K562 (cell line): ENCODE results near the gene SLC8A1. TPM values are rescaled to one million over a fixed set of nuclear protein-coding genes. Genes with fewer than 3 reads are reported as not detected.

ENCODE experiments used
- ATAC-seq: fragments of 200-7000 bp; cut with Tn5 transposase; 3 replicates; pipeline ENCODE4 v1.9.1; 2020; ENCODE audit warnings: moderate library complexity
- BruUV-seq: library from RNA; stranded (reverse); fragments of 400-500 nt; replicated peaks from 2 replicates; lab custom pipeline; 2021; lab: Mats Ljungman, UMichigan
- CTCF ChIA-PET: fragments of 300-600 bp; formaldehyde crosslinking; extraction: SDS; loops from one replicate; lab custom pipeline; 2021; ENCODE audit warnings: low intra/inter-chr PET ratio; lab: Yijun Ruan, JAX
- POLR2A ChIA-PET: fragments of 300-600, 350-650 bp; sonication (Branson Sonifier 250); formaldehyde crosslinking; extraction: SDS; loops from one replicate; lab custom pipeline; 2021; ENCODE audit warnings: antibody characterized with exemption, inconsistent platforms; lab: Yijun Ruan, JAX
- DNase-seq, 4 experiments: peaks; one replicate each; pipeline versions ENCODE4 v3.0.0 to v3.0.0-alpha.2; 2011 to 2018; ENCODE audit warnings: low spot score in 3 of 4, mixed read lengths in 3 of 4; ENCODE audit errors: extremely low read depth in 1 of 4
- FAIRE-seq: peaks from 2 replicates; lab custom pipeline; 2011; peaks lifted over from hg19 to GRCh38; lab: Jason Lieb, UNC
- H2AFZ ChIP-seq: 2 replicates; pipeline ENCODE4 v1.6.0; 2011; ENCODE audit warnings: low read depth, low read length, control low read depth, inconsistent platforms
- H3K27ac ChIP-seq: fragments of 200-600 bp; 3 replicates; pipeline ENCODE4 v1.8.0; 2011; ENCODE audit warnings: low read depth, mild to moderate bottlenecking, control low read depth, inconsistent platforms, low read length, moderate library complexity, mixed read lengths; ENCODE audit errors: extremely low read depth
- H3K27me3 ChIP-seq, 2 experiments: fragments of 300-600 bp in 1 of 2; 2 replicates in 1 of 2; 3 replicates in 1 of 2; pipeline versions ENCODE4 v1.6.0 to v1.8.0; 2011; ENCODE audit warnings: inconsistent platforms in 2 of 2, low read length in 2 of 2, mild to moderate bottlenecking in 1 of 2, mixed read lengths in 1 of 2, moderate library complexity in 1 of 2; ENCODE audit not compliant: control insufficient read depth in 2 of 2, insufficient read depth in 2 of 2
- H3K36me3 ChIP-seq: fragments of 300-600 bp; 3 replicates; pipeline ENCODE4 v1.8.0; 2011; ENCODE audit warnings: mild to moderate bottlenecking, low read length, inconsistent platforms; ENCODE audit not compliant: control insufficient read depth, insufficient read depth
- H3K4me1 ChIP-seq, 2 experiments: fragments of 200-600 bp in 1 of 2; replicated peaks in 1 of 2; 2 replicates in 1 of 2; 3 replicates in 1 of 2; pipeline versions ENCODE4 v1.5.1 to v1.8.0; 2011; ENCODE audit warnings: inconsistent platforms in 2 of 2, low read length in 2 of 2, mild to moderate bottlenecking in 1 of 2, mixed read lengths in 1 of 2, moderate library complexity in 1 of 2; ENCODE audit not compliant: control insufficient read depth in 2 of 2, insufficient read depth in 2 of 2
- H3K4me2 ChIP-seq: 2 replicates; pipeline ENCODE4 v1.6.1; 2011; ENCODE audit warnings: low read length, control low read depth, inconsistent platforms, mixed read lengths; ENCODE audit not compliant: insufficient read depth
- H3K4me3 ChIP-seq: fragments of 200-600 bp; sonication (generic), shearing (Covaris generic); 2 replicates; pipeline ENCODE4 v1.5.1; 2016; ENCODE audit warnings: control low read depth, inconsistent platforms
- H3K79me2 ChIP-seq: fragments of 200-600 bp; 3 replicates; pipeline ENCODE4 v1.8.0; 2011; ENCODE audit warnings: low read length, inconsistent platforms; ENCODE audit not compliant: control insufficient read depth, insufficient read depth
- H3K9ac ChIP-seq, 2 experiments: 2 replicates each; pipeline versions ENCODE4 v1.6.0 to v1.6.1; 2011; ENCODE audit warnings: low read depth in 2 of 2, low read length in 2 of 2, control low read depth in 1 of 2, inconsistent platforms in 1 of 2, mild to moderate bottlenecking in 1 of 2, mixed read lengths in 1 of 2; ENCODE audit not compliant: insufficient read depth in 1 of 2
- H3K9me1 ChIP-seq: one replicate; pipeline ENCODE4 v1.6.0; 2011; ENCODE audit warnings: inconsistent platforms, mild to moderate bottlenecking, low read length, moderate library complexity; ENCODE audit not compliant: control insufficient read depth, insufficient read depth
- H3K9me3 ChIP-seq: replicated peaks from 2 replicates; pipeline ENCODE4 v1.5.1; 2011; ENCODE audit warnings: low read depth, low read length, inconsistent platforms; ENCODE audit not compliant: control insufficient read depth, insufficient read depth
- H4K20me1 ChIP-seq: replicated peaks from 2 replicates; pipeline ENCODE4 v1.6.1; 2011; ENCODE audit warnings: low read length, inconsistent platforms, mixed read lengths; ENCODE audit not compliant: control insufficient read depth, insufficient read depth
- FIP1L1 ChIP-seq: fragments of 200-400 bp; formaldehyde crosslinking; IDR thresholded peaks from 2 replicates; pipeline ENCODE4 v1.6.1; 2018; ENCODE audit warnings: mild to moderate bottlenecking, low read depth, low read length; ENCODE audit not compliant: poor library complexity, severe bottlenecking
- MYBL2 ChIP-seq, 2 experiments: fragments of 450-650 bp in 1 of 2; sonication (generic) in 1 of 2; formaldehyde crosslinking in 1 of 2; IDR thresholded peaks; 2 replicates each; pipeline versions ENCODE4 v1.6.1 to v1.8.1; 2017 to 2022; ENCODE audit warnings: borderline replicate concordance in 1 of 2, inconsistent platforms in 1 of 2, low read depth in 1 of 2, mild to moderate bottlenecking in 1 of 2, missing genetic modification reagents in 1 of 2, moderate library complexity in 1 of 2
- NR1H2 ChIP-seq: sonication (generic); formaldehyde crosslinking; IDR thresholded peaks from 2 replicates; pipeline ENCODE4 v1.4.0; 2020; ENCODE audit warnings: mild to moderate bottlenecking, missing genetic modification reagents
- PATZ1 ChIP-seq: fragments of 250-450 bp; sonication (Bioruptor Pico); IDR thresholded peaks from 2 replicates; pipeline ENCODE4 v1.5.0; 2020; ENCODE audit warnings: mild to moderate bottlenecking, borderline replicate concordance
- PKNOX1 ChIP-seq: fragments of 450-650 bp; IDR thresholded peaks from 2 replicates; pipeline ENCODE4 v1.6.1; 2016
- PTTG1 ChIP-seq: fragments of 450-650 bp; IDR thresholded peaks from 2 replicates; pipeline ENCODE4 v1.6.1; 2016; ENCODE audit warnings: low read depth, mild to moderate bottlenecking, missing genetic modification characterization, missing compliant biosample characterization
- RERE ChIP-seq: sonication (generic); formaldehyde crosslinking; IDR thresholded peaks from 2 replicates; pipeline ENCODE4 v1.8.0; 2023; ENCODE audit warnings: missing genetic modification reagents, mild to moderate bottlenecking, borderline replicate concordance
- ZMIZ1 ChIP-seq, 2 experiments: fragments of 150-350 bp in 1 of 2; IDR thresholded peaks; 2 replicates each; pipeline ENCODE4 v1.6.1; 2012 to 2016; ENCODE audit warnings: low read depth in 2 of 2, low read length in 2 of 2, mild to moderate bottlenecking in 1 of 2, moderate library complexity in 1 of 2
- WGBS: fragments of 100-300 bp; shearing (Covaris generic); methylation state at CpG from one replicate; pipeline ENCODE4 v1.1.6; 2016; ENCODE audit warnings: low coverage, mixed read lengths; ENCODE audit not compliant: insufficient coverage; ENCODE audit errors: missing lambda C conversion rate; 5-methylcytosine and 5-hydroxymethylcytosine counted together
- in situ Hi-C: fragments of 300-500 bp; cut with MboI; formaldehyde crosslinking; loops from 4 replicates; pipeline ENCODE4 v1.15.0; 2018; ENCODE audit warnings: inconsistent platforms, mixed read lengths
- intact Hi-C: fragments of 100-400 bp; cut with micrococcal nuclease; formaldehyde crosslinking; loops from 2 replicates; pipeline ENCODE4 v1.14.2; 2022
- polyA plus RNA-seq, 8 experiments: library from polyadenylated mRNA; depleted of rRNA in 4 of 8; stranded (reverse) in 5 of 8; unstranded in 3 of 8; fragments of >200 nt; fragmentation: Nextera tagmentation in 2 of 8; fragmentation: Illumina TruSeq in 1 of 8; extraction: Ambion mirVana in 2 of 8; extraction: Trizol in 1 of 8; gene quantifications; 2 replicates each; pipeline versions ENCODE4 v1.2.1 to v1.2.3, GENCODE V29; 2011 to 2014; ENCODE audit warnings: inconsistent platforms in 1 of 8, missing spikeins in 1 of 8
- total RNA-seq, 7 experiments: library from RNA; depleted of rRNA in 6 of 7; stranded (reverse); fragments of >200 nt in 6 of 7; fragmentation: Illumina TruSeq in 2 of 7; extraction: Trizol in 2 of 7; gene quantifications; 2 replicates each; pipeline versions ENCODE4 v1.2.1 to v1.2.3, GENCODE V29; 2011 to 2021; ENCODE audit warnings: low replicate concordance in 1 of 7

SLC8A1 gene
- total and polyA plus RNA-seq, 9 of the 15 experiments (the other 6 are each of a cell fraction or from before 2014, with no cell fraction given) = not detected

- POLR2A ChIA-PET = no interaction called here
- BruUV-seq = no TSS peak
- H3K27me3 ChIP-seq = no peaks in the 10 kb centered on the region
- H3K9me3 ChIP-seq = peaks cover 1% of the 10 kb centered on the region; the same call in 1 of the 2 replicates
- in situ Hi-C loops (no loop called here), intact Hi-C loops (no loop called here)
- no peak overlapping the region for H3K4me3 ChIP-seq
- CTCF ChIA-PET = no interaction called here
- no peaks in the 10 kb centered on the region for H3K9me1 ChIP-seq
- H3K4me2 ChIP-seq = no peak overlapping the region
- ATAC-seq (no peak), FAIRE-seq (no peak), DNase-seq (no peak)
- no peak overlapping the region for H3K27ac ChIP-seq
- 0% methylated on average over 1 of the region's 1 CpG for WGBS
- H3K4me1 ChIP-seq = no peaks in the 10 kb centered on the region
- H3K79me2 ChIP-seq = no peaks in the 10 kb centered on the region
- no peak overlapping the region for H2AFZ ChIP-seq
- no peaks in the 10 kb centered on the region for H4K20me1 ChIP-seq
- no peak overlapping the region for H3K9ac ChIP-seq
- H3K36me3 ChIP-seq = no peaks in the 10 kb centered on the region
- TF ChIP-seq PKNOX1 = no peak
- no peak for TF ChIP-seq RERE (CRISPR knock-in tag)
- no peak for TF ChIP-seq FIP1L1
- TF ChIP-seq PTTG1 (tag) = no peak
- TF ChIP-seq MYBL2 (IDR thresholded peaks at IDR 0.05; ENCODE audit: low read depth) = no peak
- TF ChIP-seq MYBL2 (CRISPR knock-in tag; IDR thresholded peaks at IDR 0.05; ENCODE audit: borderline replicate concordance) = no peak
- TF ChIP-seq PATZ1 = no peak
- no peak for TF ChIP-seq ZMIZ1 (IDR thresholded peaks at IDR 0.05; ENCODE audit: low read depth in 2 of 2, low read length in 2 of 2)
- no peak for TF ChIP-seq NR1H2 (CRISPR knock-in tag)
Observed at GRCh38 chr2:40049781-40050180, 402.1 kb downstream of the SLC8A1 start.
